ENCODE measurements around the gene MAZ. TPM values are rescaled to one million over a fixed set of nuclear protein-coding genes. Genes with fewer than 3 reads are reported as not detected.

MAZ gene
- total and polyA plus RNA-seq, 2 of the 13 experiments (the other 11 are each of a cell fraction or from before 2014, with no cell fraction given) = 203 to 277 TPM

GRCh38 chr16:29815793-29816693, 9.7 kb downstream of the MAZ start, which contains the start of gene PAGR1 (continued):
- TF ChIP-seq ZNF569 (CRISPR knock-in tag; IDR thresholded peaks at IDR 0.05; ENCODE audit: borderline replicate concordance) (no peak; the same call in 1 of the 2 replicates), ZNF572 (CRISPR knock-in tag; IDR thresholded peaks at IDR 0.05) (no peak; the same call in 1 of the 2 replicates), ZBTB1 (CRISPR knock-in tag; IDR thresholded peaks at IDR 0.05; ENCODE audit: borderline replicate concordance) (no peak), ZNF878 (CRISPR knock-in tag; IDR thresholded peaks at IDR 0.05) (no peak), MYC (CRISPR knock-in tag; IDR thresholded peaks at IDR 0.05; ENCODE audit: borderline replicate concordance) (peak; percentile 94), ZNF350 (CRISPR knock-in tag; IDR thresholded peaks at IDR 0.05; ENCODE audit: borderline replicate concordance, low read depth) (peak; percentile 90; the same call in 1 of the 2 replicates), SCMH1 (CRISPR knock-in tag; IDR thresholded peaks at IDR 0.05; ENCODE audit: borderline replicate concordance) (no peak), KDM6A (CRISPR knock-in tag; IDR thresholded peaks at IDR 0.05; ENCODE audit: low read depth) (0 out of 2 replicates have a peak, but pooled peaks have one; percentile 15), ARNT (IDR thresholded peaks at IDR 0.05) (no peak), MAX (IDR thresholded peaks at IDR 0.05) (peak; percentile 95), ZNF275 (CRISPR knock-in tag; IDR thresholded peaks at IDR 0.05; ENCODE audit: borderline replicate concordance) (peak; percentile 98), ZNF746 (CRISPR knock-in tag; IDR thresholded peaks at IDR 0.05) (peak; percentile 91), PHF20 (CRISPR knock-in tag; IDR thresholded peaks at IDR 0.05) (peak; percentile 83), ZNF841 (CRISPR knock-in tag; IDR thresholded peaks at IDR 0.05; ENCODE audit: borderline replicate concordance) (no peak), SOX13 (IDR thresholded peaks at IDR 0.05) (peak; percentile 31; the same call in 1 of the 2 replicates), SOX13 (CRISPR knock-in tag; conservative IDR thresholded peaks at IDR 0.05 in 1 of 2, IDR thresholded peaks at IDR 0.05 in 1 of 2) (no peak; a peak in 1 of 4 replicates)
- TF ChIP-seq, protein P1, sequence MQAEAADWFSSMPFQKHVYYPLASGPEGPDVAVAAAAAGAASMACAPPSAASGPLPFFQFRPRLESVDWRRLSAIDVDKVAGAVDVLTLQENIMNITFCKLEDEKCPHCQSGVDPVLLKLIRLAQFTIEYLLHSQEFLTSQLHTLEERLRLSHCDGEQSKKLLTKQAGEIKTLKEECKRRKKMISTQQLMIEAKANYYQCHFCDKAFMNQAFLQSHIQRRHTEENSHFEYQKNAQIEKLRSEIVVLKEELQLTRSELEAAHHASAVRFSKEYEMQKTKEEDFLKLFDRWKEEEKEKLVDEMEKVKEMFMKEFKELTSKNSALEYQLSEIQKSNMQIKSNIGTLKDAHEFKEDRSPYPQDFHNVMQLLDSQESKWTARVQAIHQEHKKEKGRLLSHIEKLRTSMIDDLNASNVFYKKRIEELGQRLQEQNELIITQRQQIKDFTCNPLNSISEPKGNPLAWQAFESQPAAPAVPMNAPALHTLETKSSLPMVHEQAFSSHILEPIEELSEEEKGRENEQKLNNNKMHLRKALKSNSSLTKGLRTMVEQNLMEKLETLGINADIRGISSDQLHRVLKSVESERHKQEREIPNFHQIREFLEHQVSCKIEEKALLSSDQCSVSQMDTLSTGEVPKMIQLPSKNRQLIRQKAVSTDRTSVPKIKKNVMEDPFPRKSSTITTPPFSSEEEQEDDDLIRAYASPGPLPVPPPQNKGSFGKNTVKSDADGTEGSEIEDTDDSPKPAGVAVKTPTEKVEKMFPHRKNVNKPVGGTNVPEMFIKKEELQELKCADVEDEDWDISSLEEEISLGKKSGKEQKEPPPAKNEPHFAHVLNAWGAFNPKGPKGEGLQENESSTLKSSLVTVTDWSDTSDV (CRISPR knock-in tag; IDR thresholded peaks at IDR 0.05) = peak; percentile 89
- TF ChIP-seq, protein P2, sequence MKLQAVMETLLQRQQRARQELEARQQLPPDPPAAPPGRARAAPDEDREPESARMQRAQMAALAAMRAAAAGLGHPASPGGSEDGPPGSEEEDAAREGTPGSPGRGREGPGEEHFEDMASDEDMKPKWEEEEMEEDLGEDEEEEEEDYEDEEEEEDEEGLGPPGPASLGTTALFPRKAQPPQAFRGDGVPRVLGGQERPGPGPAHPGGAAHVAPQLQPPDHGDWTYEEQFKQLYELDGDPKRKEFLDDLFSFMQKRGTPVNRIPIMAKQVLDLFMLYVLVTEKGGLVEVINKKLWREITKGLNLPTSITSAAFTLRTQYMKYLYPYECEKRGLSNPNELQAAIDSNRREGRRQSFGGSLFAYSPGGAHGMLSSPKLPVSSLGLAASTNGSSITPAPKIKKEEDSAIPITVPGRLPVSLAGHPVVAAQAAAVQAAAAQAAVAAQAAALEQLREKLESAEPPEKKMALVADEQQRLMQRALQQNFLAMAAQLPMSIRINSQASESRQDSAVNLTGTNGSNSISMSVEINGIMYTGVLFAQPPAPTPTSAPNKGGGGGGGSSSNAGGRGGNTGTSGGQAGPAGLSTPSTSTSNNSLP (IDR thresholded peaks at IDR 0.05; ENCODE audit: low read depth, low read length) = peak; percentile 43; the same call in 1 of the 2 replicates
- TF ChIP-seq, protein P3, sequence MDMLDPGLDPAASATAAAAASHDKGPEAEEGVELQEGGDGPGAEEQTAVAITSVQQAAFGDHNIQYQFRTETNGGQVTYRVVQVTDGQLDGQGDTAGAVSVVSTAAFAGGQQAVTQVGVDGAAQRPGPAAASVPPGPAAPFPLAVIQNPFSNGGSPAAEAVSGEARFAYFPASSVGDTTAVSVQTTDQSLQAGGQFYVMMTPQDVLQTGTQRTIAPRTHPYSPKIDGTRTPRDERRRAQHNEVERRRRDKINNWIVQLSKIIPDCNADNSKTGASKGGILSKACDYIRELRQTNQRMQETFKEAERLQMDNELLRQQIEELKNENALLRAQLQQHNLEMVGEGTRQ (IDR thresholded peaks at IDR 0.05; ENCODE audit: low read depth, low read length) = 0 out of 2 replicates have a peak, but pooled peaks have one; percentile 2
- TF ChIP-seq, protein P3 (CRISPR knock-in tag; IDR thresholded peaks at IDR 0.05; ENCODE audit: borderline replicate concordance) = peak; percentile 54; the same call in 1 of the 2 replicates

Data from HepG2 (cell line).